CD4-positive, alpha-beta T cell treated with Interferon gamma for 1 hour (primary cell): ENCODE results near the gene SETD6.
"Not testable (repeated sequence)": the region's sequence is repeated elsewhere in the genome, so short reads cannot be mapped to it uniquely, and the experiment has no call there.

Experiments used
- DNase-seq: peaks from one replicate; pipeline ENCODE4 v3.0.0-alpha.2; 2020

The SETD6 gene

GRCh38 chr16:58515125-58515870, at the start of gene SETD6:
Gene SETD6, plus strand, starts transcription at chr16:58515517. Its CDS starts 21 bp downstream, at chr16:58515538.
- DNase-seq = peak; percentile 62

- no peak for DNase-seq
Observed at GRCh38 chr16:58465817-58466216, 49.5 kb upstream of the SETD6 start.

GRCh38 chr16:58466396-58466795, 48.9 kb upstream of the SETD6 start:
- DNase-seq = no peak

GRCh38 chr16:58467905-58468304, 47.4 kb upstream of the SETD6 start:
- no peak for DNase-seq

- no peak for DNase-seq
Observed at GRCh38 chr16:58471209-58471975, 43.9 kb upstream of the SETD6 start.

GRCh38 chr16:58472266-58472665, 43.1 kb upstream of the SETD6 start:
- DNase-seq = no peak

- DNase-seq = no peak
Observed at GRCh38 chr16:58472827-58473226, 42.5 kb upstream of the SETD6 start.

- no peak for DNase-seq
Observed at GRCh38 chr16:58474296-58474695, 41.0 kb upstream of the SETD6 start.

GRCh38 chr16:58475091-58475619, 40.2 kb upstream of the SETD6 start:
- DNase-seq = no peak

- DNase-seq = no peak
Observed at GRCh38 chr16:58476791-58477190, 38.5 kb upstream of the SETD6 start.

GRCh38 chr16:58478427-58478826, 36.9 kb upstream of the SETD6 start:
- DNase-seq = no peak

- DNase-seq = no peak
Observed at GRCh38 chr16:58481226-58481869, 34.0 kb upstream of the SETD6 start.

GRCh38 chr16:58481931-58482330, 33.4 kb upstream of the SETD6 start:
- DNase-seq = no peak

GRCh38 chr16:58485184-58485887, 30.0 kb upstream of the SETD6 start:
- DNase-seq = no peak

GRCh38 chr16:58487566-58488351, 27.6 kb upstream of the SETD6 start:
- DNase-seq = peak; percentile 53

- DNase-seq = no peak
Observed at GRCh38 chr16:58488531-58488930, 26.8 kb upstream of the SETD6 start.

- no peak for DNase-seq
Observed at GRCh38 chr16:58490065-58490464, 25.3 kb upstream of the SETD6 start.

- not testable (repeated sequence) for DNase-seq
Observed at GRCh38 chr16:58490539-58490938, 24.8 kb upstream of the SETD6 start.

GRCh38 chr16:58492066-58492465, 23.3 kb upstream of the SETD6 start:
- DNase-seq = no peak

- DNase-seq = no peak
Observed at GRCh38 chr16:58492735-58493134, 22.6 kb upstream of the SETD6 start.

- DNase-seq = no peak
Observed at GRCh38 chr16:58493756-58494431, 21.4 kb upstream of the SETD6 start.
